HG03280 (cell line): ENCODE data around the gene DNAJC1.

Source experiments
- ATAC-seq: cut with Tn5 transposase; IDR thresholded peaks from one replicate; pipeline ENCODE4 v1.9.1; 2021; ENCODE audit warnings: mild to moderate bottlenecking, moderate library complexity; ENCODE audit not compliant: unreplicated experiment

The DNAJC1 gene

GRCh38 chr10:22010539-22010938 lies 7.0 kb upstream of the DNAJC1 start:
- ATAC-seq: no peak

DNA sequence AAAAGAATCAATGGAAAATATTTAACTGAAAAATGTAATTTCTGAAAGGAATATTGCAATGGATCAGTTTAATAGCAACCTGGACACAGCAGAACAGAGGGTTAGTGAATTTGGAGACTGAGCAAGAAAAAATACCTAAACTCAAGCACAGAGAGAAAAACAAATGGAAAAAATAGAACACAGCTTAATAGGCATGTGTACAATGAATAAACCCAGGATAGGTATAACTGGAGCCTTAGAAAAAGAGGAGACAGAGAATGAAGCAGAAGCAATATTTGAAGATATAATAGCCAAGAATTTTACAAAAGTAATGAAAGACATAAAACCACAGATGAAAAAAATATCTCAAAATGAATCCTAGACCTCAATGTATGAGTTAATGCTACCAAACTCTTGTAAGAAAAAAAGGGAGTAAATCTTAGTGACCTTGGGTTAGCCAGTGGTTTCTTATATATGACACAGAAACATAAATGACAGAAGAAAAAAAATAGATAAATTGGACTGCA lies 2.9 kb upstream of the DNAJC1 start:
- ATAC-seq: no peak

DNA sequence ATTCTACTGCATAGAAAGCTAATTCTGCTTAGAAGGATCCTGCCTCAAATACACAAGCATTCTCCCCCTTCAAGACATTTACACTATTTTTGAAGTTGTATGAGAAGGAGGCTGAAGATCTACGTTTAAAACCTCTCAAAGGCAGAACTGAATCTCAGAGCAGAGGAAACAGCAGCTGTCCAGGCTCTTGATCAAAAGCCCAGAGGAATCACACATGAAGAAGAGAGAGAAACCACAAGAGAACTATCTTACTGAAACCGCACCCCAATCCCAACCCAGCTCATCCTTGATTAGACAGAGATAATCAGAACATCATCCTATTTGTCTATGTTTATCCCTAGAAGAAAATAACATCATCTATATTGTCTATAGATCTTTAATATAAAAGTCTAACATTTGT lies 2.2 kb upstream of the DNAJC1 start:
- no peak for ATAC-seq

DNA sequence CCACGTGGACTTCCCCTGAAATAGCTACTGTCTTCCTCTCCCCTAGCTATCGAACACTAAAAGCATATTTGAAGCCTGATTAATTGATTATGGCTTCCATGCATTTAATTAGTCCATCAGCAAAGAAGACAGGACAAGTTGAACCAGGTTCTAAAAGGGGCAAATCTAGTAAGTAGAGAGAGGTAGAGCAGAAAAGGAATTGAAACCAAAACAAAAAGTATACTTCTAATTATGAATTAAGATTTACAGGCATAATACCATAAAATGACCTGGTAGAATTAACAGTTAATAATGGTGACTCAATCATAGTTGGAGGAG lies 393 bp upstream of the DNAJC1 start:
- peak; percentile 2 for ATAC-seq

DNA sequence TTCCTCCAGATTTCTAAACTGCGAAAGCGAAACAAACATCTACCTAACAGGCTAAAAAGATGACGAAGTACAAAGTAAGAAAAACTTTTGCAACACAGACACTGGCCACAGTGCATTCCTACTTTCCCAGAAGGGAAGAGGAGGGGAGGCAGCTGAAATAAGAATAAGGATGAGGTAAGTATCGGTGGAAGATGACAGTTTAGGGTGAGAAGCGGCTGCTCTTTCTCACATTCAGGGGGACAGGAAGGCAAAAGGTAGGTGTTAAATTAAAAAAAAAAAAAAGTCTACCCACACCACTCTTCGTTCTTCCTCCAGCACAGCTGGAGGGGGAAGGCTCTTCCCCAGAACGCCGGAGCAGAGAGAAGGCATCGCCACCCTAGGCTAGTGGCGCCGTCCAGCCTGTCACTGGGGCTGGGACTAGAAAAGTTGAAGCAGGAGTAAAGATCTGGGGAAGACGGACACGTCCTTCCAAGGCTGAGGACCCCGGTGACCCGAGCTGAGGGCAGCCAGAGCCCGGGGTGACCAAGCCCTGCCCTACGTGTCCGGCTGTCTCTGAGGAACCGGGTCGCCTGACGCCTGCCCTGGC lies 846 bp downstream of the DNAJC1 start:
- peak; percentile 6 for ATAC-seq

DNA sequence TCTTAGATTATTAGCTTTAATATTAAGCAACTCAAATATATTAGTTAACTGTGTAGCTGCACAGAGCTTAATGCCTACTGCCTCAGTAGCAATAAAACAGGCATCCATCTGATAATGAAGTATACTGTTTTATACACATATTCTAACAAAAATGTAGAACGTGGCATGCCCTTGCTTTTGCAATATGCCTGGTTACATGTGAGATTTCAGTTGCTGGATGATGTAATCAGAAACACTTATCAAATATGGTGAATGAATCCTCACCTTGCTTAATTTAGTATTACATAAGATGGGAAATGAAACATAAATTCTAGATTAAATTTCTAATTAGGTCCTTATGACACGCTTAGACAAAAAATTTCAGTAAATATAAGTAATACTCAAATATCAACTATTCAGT lies 8.0 kb downstream of the DNAJC1 start:
- no peak for ATAC-seq

- no peak for ATAC-seq
Observed at GRCh38 chr10:21993360-21994001, 10.0 kb downstream of the DNAJC1 start.

DNA sequence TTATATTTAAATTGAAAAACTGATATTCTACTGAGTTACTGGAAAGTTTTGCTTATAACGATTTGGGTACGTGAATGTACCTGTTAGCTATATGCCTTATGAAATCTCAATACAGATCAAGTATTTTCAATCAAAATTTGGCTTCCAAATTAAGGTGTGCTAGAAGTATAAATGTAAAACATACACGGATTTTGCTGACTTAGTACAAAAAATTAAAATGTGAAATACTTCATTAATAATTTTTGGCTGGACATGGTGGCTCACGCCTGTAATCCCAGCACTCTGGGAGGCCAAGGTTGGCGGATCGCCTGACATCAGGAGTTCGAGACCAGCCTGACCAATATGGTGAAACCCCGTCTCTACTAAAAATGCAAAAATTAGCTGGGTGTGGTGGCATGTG lies 11.7 kb downstream of the DNAJC1 start:
- ATAC-seq: no peak

GRCh38 chr10:21990449-21990848 lies 13.1 kb downstream of the DNAJC1 start:
- ATAC-seq: no peak

DNA sequence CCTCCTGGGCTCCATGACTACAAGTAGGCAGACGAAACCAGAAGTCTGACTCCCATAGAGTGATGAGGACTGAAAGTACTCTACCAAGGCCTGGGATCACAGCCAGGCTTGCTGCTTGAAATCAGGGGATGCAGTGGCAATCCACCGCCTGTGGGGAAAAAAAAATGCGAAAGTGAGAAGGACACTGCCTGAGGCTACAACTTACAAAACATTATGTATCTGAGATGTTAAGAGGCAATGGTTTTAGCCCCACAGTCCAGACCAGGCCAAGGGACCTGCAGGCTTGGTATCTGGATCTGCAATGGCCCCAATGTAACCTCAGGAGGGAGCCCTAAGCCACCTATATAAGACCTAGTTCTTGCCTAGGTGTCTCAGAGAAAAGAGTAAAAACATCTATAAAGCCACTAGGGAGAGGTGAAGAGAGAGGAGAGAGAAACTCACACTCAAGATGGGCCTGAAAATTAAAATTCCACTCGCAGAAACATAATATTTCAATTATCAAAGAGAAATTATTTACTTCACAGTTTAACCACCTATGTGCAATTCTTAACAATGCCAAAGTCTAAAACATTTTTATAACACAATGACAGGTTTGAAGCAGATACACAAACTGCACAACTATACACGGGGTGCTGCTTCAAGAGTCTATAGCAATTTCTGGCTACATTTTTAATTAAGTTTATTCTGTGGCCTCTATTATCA lies 13.9 kb downstream of the DNAJC1 start:
- ATAC-seq: peak; percentile 83

- ATAC-seq: no peak
Observed at GRCh38 chr10:21985541-21985940, 18.0 kb downstream of the DNAJC1 start.

GRCh38 chr10:21981118-21981517 lies 22.4 kb downstream of the DNAJC1 start:
- no peak for ATAC-seq

DNA sequence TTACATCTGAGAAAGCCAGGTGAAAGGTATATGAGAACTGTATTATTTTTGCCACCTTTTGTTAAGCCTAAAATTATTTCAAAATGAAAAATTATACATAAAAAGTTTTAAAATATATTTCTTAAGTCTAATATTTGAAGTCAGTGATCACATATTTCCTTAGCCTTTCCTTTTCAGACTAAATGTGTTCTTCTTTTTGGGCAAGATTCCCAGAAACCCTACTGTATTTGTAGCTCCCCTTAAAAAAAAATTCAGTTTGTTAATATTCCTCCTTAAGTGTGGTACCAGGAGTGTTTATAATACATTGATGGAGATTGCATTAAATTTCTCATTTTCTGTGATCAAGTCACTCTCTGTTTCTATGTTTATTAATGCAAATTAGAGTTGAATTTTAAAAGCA lies 22.8 kb downstream of the DNAJC1 start:
- no peak for ATAC-seq

DNA sequence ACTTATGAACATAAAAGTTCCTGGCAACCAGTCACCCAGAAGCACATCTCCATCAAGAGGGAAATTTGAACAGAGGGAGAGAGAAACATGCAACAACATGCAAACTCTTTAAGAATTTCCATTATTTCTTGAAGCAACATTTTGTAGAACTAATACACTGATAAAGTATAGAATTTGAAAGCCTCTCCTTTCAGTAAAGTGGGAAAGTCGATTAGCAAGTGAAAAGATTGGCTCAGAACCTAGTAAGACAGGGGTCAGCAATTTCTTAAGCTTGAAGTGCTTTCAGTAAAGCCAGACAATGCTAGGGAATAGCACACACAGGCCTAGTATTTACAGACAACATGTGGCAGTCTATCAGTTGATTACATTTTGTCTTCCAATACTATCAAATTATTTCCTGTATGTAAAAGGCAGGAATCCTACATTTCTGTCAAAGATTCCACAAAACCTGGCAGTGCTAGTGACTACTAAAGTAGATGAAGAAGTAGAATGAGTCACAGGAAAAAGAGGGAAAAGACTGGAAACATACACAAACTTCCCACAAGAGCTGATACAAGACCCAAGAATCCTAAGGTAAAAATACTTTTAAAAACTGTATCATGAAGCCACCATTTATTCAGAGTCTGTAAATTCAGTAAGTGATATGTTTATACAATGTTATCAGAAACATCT lies 25.2 kb downstream of the DNAJC1 start:
- no peak for ATAC-seq

DNA sequence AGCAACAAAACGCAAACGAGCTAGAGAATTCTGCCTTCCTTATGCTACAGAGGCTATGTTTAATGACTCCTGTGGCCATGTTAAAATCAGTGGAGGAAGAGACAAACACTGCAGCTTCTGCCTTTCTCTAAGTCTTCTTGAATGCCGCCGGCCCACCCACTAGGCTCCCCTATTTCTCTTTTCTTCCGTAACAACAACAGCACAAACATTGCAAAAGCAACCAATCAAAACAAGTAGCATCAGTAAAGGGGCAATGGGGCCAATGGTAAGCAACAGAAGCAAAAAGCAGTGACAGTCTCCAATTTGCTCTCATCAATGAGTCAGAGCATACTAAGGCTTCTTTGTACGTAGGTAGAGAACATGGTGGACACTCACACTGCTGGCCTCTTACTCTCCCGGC lies 26.8 kb downstream of the DNAJC1 start:
- ATAC-seq: no peak

GRCh38 chr10:21976280-21976679 lies 27.2 kb downstream of the DNAJC1 start:
- ATAC-seq: no peak

DNA sequence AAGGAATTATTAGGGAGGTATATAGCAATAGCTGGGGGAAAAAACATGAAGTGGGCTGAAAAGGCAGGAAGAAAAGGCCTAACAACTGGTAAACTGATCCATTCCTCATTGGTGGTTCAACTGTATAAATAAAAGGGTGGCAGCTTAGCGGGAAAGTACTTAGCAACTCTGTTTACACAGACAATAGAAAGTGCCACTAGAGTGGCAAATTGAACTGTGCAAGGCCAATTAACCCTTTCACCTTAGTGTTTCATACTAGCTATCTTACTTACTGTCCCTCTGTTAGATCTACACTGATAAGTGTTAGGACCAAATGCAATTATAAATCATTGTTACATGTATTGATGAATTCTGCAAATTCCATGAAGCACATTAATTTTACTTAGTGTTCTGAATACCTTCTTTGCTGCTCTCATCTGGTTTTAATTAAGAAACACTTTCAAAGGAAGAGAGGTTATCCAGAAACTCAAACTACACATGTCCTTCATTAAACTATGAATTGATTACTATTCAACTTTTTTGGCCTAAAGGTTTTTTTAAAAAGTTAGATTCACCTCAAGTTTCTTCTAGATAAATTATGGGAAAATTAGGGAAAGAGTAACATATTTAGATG lies 28.0 kb downstream of the DNAJC1 start:
- ATAC-seq: no peak

- no peak for ATAC-seq
Observed at GRCh38 chr10:21972584-21972983, 30.9 kb downstream of the DNAJC1 start.

DNA sequence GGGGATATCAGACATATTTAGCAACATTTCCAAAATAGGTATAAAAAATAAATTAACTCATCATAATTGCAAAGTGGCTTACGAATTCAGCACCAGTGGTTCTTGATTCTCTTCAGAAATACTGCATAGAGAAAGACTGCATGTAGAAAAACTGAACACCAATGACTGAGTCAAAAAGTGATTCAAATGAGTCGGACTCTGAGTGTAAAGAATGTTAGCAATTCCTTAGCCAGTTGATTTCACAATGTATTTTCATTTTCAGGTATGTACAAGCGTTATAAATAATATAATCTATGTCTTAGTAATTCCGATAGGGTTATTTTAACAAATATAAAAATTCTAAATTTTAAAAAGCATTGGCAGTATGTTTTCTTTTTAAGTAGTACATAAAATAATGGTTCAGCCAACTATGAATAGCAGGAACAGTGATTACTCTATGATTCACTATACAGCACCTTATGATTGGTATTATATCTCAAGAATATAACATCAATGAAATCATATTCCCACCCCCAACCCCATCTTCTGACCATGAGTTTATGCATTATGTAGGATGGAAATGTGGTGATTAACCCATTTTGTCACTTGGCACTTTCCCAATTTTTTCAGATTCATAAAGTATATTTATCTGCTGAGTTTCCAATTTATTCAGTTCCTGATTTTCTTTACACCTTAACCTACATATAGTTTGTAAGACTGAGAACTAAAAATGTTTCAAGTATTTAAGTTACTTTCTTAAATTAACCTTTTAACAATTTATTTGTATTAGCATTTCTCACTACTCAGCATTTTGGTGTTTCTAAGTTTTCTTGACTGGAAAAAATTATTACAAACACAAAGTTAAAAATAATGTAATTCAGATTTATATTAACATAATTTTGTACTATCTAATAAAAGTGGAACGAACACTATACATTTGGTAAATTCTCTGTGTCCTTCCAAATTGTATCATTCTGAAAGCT lies 33.9 kb downstream of the DNAJC1 start:
- no peak for ATAC-seq

DNA sequence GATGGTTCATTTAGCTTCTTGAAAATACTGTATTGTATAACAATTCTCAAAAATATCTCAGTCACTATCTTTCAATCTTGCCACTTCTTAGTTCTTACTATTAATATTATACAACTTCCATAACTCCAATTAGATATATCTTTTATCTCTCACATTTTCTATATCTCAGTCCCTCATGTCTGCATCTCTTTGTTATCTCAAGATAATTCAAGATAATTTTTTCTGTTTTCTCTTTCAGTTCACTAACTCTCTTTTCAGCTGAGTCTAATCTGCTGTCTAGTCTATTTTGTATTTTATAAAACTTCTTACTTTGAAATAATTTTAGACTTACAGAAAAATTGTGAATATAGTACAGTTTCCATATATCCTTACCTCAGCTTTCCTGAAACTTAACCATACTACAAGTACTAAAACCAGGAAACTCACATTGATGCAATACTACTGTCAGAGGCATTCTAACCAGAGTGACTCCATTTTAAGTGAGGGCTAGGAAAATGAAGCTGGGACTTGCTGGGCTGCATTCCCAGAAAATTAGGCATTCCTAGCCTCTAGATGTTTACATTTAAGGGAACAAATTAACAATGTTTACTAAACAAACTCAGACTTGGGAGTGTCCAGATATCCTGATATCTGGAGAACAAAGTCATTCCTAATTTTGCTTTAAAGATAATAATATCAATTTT lies 38.4 kb downstream of the DNAJC1 start:
- ATAC-seq: no peak
